ENCODE results near the gene LEF1.

The LEF1 gene

DNA sequence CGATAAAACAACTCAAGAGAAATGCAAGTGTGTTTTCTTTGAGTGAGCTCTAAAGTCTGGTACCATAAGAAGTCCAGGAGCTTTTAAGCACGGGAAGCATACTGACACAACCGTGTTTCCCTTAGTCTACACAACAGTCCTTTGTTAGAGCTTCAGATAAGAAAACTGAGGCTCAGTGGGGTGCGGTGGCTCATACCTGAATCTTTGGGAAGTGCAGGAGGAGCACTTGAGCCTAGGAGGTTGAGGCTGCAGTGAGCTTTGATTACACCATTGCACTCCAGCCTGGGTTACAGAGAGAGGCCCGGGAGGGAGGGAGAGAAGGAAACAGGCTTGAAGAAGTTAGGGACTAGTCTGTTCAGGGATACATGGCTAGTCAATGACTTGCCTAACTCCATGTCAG is 21.9 kb downstream of the LEF1 start:
- DNase-seq, result no peak

DNA sequence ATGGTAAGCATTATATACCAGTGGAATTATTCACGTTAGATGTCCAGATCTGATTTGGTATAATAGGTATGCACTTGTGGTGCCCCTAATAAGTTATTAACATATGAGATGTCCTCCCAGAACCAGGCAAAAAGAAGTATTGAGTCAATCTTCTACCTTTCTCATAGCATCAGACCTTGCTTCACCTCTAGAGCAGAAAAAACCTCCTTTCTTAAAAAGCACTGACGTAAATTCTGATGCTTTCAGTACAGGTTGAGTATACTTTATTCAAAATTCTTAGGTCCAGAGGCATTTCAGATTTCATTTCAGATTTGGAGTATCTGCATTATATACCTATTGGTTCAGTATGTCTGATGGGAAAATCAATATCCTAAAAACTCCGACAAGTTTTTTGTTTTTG is 22.4 kb downstream of the LEF1 start:
- no peak for DNase-seq

DNA sequence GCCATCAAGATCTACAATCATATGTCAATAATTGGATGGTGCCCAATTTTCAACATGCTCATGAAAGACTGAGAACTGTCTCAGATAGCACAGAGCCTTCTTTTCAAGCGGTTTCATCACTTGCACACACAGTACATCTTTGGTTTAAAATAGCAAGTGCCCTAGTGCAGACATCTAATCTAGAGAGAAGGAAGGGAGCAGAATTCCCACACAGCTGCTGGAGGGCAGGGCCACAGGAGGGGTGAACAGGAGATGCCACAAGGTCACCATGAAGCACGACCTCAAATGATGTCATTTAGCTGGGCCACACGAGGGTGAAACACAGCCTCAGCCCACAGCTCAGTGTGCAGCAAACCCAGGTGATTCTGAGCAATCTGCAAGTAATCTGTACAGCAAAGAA is 24.3 kb downstream of the LEF1 start:
- no peak for DNase-seq

DNA sequence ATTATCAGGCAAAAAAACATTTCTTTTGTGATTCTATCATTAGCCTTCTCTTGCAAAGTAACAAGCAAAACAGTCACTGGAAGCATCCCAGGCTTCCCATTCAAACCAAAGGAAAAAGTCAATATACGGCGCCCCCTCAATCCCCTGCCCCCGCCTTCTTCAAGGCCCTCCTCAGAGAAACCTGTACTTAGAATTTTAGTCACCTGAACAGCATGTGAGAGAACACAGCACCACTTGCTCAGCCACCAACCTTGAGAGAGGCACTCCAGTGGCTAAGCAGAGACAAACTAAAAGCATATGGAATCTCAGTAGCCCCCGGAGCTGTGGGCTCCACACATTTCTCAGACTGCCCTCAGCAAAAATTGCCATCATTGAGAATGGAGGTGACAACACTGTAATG is 25.2 kb downstream of the LEF1 start:
- no peak for DNase-seq

DNA sequence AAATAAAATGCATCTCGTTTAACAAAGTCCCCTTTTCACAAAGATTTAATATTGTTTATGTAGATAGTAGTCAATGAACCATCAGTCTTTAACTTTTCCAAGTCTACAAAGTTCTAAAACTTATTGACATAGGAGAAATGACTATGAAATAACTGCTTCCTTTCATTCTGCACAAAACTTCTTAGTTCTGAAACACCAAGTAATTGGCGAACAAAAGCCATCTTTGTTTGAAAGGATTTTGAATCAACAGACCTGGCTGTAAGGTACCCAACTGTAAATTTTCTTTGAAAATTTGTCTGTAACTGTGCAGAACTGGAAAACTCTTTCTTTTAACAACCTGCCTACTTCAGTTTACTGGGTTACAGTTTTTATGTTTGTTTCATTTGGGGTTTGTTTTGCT is 25.9 kb downstream of the LEF1 start:
- DNase-seq, result no peak

DNA sequence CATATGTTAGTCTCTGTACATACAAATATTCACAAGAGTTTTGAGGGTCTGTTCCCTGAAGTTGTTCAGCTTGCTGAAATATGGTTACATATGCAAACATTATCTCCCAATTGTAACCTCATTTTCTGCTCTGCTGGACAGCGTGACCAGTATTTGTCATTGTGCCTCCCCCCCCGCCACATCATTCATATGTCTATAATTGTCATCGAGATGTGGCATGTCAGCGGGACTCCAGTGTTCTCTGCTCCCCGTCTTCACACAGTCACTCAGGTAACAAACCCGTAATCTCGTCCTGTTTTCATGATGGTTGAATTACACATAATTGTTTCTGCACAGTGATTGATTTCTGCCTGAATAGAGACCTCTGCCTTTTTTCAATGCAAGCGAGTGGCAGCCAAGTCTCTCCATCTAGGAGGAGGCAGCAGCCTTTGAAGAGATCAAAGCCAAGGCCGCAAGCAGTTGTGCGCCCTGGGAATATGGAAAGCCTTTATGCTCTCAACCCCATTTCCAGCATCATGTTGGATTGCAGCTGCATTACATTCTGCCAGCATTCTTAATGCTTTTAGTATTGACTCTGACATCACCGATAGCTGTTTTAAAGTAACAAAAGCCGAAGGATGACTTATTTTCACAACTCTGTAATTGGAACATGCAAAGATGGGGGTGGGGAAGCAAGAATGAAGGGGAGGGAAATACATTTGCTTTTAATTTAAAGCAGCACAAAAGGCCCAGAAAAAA is 27.4 kb downstream of the LEF1 start:
- DNase-seq, result no peak

DNA sequence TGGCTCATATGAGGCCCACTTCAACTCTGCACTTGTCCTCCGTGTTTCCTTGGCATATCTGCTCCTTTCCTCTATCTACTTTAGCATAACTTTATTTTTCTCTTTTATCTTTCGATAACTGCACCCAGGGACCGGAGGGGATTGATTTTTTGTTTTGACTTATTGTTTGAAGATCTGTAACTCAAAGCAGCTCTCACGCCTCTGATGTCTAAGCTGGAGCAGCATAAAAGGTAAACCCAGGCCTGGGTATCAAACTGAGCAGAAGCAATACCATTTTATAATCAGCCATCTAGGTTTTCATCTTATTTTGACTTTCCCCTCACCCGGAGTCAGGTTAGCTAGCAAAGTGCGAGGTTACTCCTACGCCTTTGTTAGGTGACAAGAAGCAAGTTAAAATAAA is 28.4 kb downstream of the LEF1 start:
- no peak for DNase-seq

DNA sequence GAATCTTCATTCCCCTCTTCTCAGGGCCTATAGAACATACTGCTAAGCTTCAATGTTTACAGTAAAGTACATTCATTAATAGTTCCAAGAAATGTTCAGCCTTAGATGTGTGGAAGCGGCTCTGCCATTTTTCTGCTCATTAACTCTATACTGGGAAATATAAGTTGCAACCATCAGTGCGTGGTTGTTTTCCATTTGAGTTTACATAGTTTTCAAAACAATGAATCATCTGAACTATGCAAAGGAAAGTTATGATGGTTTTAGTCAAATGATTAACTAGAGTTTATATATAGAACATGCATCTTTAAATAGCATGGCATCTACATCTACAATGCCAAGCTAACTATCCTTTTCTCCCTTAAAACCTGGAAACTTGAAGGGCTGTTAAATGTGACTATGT is 29.6 kb downstream of the LEF1 start:
- no peak for DNase-seq

DNA sequence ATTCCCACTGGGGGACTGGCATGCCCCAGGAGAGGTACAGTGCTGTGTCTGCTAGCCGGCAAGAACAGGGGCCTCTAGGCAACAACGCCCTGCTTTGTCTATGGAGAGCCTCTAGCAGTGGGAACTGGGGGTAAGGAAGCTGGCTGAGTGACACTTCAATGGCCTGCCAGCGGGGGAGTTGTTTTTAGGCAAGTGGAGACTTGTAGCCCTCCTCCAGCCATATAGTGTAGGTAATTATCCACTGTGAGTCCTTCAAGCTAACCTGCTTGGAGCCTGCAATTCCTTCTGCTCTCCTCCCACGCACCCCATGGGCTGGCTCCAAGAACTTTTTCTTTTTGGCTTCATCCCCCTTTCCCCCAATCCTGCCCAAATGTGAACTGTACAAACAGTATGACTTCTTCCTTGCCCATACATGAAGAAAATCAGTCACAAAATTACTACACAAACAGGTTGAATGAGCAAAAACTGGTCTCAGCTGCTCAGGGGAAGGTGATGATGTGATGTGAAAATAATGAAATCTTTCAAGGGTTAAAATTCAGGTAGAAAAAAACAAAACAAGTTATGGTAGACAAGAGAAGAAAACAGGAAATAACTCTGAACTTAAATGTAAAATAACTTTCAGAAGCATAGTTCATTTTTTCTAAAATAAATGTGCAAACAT is 33.1 kb downstream of the LEF1 start:
- no peak for DNase-seq

DNA sequence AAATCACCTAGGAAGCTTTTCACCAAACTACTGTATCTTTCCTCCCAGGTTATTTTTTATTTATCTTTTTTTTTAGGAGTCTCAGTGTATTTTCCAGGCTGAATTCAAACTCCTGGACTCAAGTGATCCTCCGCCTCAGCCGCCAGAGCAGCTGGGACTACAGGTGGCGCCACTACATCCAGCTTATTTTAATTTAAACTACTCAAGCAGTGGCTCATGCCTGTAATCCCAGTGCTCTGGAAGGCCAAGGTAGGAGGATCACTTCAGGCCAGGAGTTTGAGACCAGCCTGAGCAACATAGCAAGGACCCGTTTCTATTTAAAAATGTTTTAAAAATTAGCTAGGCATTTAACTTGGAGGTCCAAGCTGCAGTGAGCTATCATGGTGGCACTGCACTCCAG is 37.8 kb downstream of the LEF1 start:
- DNase-seq, result no peak

DNA sequence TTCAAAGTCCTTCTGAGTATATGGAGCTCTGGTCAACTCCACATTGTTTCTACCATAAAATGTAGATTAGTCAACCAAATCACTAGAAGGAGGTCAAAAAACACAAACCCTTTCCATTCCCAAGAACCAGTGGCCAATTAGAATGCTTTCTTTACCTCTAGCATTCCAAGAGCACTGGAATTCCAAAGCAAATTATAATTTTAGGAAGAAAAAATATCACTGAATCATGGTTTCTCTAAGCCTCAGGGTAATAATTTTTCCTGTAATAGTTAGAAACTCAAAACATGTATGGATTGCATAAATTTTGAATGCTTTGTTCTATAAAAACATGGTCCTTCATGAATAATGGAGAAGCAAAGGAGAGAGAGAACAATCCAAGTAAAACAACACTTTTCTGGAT is 39.5 kb downstream of the LEF1 start:
- DNase-seq, result no peak

DNA sequence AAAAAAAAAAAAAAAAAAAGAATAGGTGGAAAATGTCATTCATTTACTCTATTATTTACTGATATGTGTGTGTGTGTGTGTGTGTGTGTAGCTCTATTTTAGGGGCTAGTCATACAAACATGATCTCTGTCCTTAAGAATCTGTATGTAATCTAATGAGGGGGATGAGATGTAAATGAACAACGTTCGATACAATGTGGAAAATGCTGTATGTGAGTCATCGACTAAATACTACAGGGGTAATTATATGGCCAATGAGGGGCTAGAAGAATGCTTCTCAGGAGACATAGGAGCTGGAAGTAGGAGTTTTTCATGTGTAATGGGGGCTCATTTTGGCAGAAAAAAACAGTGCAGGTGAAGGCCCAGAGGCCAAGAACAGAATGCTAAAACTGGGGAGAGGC is 41.9 kb downstream of the LEF1 start:
- DNase-seq, result no peak

DNA sequence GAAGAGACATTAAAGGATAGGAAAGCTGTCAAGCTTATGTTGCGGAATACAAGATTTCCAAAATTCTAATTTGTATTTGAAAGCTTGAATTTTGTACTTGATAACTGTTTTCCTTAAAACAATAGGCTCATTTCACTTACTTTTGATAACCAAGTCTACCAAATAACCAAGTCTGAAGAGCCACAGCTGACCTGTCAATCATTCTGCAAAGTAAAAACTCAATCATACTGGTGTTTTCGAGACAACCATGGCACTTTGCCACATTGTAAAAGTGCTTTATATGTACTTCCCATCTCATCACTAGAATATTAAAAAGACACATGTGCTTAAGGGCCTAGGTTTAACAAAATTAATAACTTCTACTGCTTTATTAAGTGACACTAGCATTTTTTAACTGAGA is 47.9 kb downstream of the LEF1 start:
- no peak for DNase-seq

DNA sequence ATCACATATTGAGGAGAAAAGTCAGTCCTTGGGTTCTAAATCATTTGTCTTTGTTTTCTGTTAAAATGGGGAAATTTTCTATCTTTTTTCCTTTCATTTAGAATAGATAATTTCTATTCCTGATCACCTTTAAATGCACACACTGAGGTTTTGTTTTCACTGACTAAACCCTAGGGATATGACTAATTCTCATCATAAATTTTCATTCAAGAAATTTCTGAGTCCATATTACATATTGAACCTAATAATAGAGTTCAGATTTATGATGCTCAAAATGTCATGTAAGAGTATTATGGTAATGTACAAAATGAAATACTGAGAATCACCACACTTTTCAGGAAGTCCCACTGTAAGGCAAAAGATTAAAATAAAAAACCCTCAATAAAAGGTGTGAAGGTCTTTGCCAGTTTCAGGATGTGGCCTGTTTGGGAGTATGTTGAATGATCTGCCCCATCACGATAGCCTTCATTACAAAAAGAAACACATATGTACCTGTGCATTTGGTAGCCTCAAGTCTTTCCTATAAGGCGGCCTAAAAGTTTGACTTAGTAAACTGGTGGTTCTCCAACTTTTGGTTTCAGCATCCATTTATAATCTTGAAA is 49.4 kb downstream of the LEF1 start:
- DNase-seq, result no peak

DNA sequence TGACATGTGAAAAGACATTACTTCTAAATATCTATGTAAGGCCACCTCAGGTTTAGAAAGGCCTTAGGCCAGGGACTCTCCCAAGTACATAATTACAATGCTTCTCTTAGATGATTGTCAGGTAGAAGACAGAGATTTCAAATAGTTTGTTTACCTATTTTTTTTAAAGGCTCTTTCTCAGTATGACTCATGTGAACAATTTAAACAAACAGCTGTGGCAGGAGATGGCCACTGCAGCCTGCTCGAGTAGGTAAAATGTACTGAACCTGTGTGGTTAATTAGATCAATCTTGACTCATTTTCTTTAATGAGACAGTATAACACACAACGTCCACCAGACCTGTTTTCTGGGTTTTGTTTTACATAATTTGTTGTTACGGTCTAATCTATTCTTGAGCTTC is 50.2 kb downstream of the LEF1 start:
- no peak for DNase-seq

DNA sequence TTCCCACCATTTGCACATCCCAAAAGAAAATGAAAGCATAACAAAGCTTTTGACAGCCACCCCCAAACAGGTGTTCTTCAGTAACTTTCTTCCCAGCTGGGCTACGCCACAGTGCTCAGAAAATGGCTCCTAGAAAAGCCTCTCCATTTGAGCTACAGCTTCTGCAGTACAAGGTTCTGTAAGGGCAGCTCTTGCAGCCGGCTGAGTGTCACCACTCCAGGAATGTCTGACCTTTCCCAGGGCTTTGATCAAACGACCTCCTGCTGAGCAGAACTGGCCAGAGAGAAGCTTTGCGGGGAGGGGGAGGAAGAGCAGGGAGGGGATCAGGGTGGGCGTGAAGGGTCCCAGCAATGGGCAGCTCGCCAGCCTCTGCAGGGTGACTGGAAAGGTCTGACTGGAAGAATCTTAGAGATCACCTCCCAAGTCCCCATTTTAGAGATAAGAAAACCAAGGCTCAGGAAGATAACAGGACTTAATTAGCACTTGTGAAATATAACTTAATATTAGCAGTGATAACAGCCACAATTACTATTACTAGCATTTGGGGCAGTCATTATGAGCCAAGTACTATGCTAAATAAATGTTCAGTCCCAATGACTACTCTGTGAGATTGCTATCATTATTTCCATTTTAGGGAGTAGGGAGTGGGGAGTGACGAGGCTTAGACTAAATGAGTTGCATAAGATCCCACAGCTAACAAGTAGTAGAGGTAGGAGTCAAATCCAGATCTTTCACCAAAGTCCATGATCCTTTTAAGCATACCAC is 51.1 kb downstream of the LEF1 start:
- DNase-seq, result no peak

DNA sequence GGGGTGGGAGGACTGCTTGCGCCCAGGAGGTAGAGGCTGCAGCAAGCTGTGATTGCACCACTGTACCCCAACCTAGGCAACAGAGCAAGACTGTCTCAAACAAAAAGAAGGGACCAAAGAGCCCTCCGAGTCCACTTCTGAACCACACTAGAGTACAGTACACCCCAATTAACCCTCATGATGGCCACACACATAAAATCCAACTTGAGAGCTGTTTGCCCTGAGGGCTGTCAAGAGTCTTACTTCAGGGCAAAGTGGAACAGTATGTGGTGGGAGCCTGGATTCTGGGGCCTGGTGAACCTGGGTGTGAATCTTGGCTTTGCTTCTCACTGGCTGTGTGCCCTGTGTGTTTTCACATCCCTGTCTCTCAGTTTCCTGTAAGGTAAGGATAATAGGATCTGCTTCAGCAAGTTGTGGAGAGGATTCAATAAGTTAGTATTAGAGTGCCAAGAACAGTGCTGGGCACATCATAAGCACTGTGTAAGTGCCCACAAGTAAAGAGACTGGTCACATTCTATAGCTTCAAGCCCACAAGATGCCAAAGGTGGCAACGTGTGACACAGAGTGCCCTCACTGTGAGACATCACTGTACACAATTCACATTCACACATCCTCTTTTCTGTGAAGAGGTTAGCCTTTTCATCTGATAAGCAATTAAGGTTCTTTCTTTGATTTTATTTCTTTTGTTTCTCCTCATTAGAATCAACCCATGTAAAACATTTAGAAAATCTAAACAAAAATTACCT is 52.1 kb downstream of the LEF1 start:
- DNase-seq, result no peak

DNA sequence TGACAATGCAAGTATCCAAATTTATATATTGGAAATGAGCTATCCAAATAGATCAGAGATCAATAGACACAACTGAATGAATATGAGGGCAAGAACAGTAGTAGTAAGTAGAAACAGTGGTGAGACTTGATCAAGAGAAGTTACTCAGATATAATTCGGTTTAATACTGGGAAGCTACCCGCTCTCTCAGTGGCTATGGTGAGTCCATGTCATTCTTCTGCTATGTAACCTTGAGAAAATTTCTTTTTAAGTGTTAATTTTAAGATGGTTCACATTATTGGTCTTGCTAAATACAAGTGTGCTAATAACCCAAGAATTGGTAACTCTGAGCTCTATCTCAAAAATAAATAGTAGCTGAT is 53.6 kb downstream of the LEF1 start:
- DNase-seq, result no peak

DNA sequence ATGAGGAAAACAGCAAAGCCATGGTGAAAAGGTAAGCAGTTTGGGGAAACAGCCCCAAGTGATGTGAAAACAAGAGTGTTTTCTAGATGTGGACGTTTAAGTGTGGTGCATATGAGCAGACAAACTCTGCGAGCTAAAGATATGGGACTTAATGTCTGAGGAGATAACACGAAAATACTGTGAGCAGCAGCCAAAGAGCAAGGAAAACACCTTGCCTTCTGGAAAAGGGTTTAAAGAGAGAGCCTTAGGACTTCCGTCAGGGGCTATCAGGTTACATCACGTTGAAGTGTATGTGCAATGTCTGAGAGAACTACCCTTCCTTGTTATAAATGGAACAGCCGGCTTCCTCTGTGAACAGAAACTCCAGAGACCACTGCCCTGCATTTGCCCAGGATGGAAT is 54.2 kb downstream of the LEF1 start:
- no peak for DNase-seq

DNA sequence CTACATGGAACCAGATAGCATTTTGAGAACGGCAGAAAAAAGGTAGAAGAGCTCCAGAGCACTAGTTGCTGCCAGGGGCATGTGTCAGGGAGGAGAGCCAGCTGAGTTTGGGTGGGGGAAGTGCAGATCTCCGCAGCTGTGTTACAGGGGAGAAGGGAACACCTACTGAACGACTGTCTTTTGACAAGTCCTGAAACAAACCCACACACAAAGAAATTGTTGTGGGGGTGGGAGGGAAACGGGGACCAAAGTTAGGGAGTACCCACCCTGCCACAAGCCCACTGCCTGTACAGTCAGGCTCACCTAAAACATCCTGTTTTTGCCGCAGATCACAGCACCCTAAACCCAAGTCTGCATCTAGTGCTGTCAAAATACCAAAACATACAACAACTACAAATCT is 55.5 kb downstream of the LEF1 start:
- DNase-seq, result no peak

DNA sequence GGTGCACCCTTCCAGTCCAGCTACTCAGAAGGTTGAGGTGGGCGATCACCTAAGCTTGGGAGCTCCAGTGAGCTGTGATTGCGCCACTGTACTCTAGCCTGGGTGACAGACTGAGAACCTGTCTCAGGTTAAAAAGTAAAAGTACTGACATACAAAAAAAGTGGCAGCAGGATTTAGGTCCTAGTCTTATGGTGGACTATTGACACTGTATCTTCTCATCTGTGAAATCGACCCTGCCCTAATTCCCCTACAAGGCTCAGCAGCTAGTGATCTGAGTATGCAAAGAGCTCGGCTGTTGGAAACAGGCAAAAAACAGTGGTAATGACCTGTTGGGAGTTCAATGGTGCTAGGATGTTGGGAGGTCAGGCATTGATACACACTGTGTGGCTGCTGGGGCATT is 57.0 kb downstream of the LEF1 start:
- no peak for DNase-seq

DNA sequence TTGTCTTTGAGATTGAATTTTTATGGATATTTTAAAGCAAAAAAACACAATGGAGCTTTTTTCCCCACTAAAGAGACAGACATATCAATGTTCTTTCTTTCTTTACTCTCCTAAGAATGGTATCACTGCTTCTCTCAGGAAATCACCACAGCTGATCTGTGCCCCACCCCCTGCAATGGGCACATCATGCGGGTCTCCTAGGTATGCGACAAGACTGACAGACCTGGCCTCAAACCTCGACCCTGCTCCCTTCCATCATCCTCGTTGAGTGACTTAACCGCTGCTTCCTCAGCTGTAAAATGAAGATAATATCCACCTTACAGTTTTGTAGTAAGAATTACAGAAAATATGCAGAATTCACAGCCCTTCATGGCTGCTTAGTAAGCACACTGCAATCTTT is 58.3 kb downstream of the LEF1 start:
- no peak for DNase-seq

DNA sequence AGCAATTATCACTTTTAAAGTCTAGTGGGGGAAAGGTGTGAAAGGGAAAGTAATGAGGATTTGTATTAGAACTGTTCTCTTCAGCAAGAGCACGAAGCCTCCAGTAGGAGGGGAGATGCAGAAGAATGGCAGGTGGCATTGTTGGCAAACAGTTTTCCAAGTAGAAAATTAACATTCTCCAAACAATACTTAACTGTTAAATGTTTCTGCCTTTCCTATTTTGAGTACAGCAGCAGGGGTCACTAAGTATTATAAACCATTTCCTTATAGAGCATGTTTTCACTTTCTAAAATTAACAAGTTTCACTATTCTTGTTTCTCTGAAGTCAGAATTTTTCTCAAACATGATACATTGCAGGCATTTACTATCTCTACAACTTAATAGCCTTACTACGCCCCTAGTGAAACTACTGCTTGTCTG is 58.7 kb downstream of the LEF1 start:
- DNase-seq, result no peak

Data from NCI-H446 (cell line).